CD8-positive, alpha-beta memory T cell (primary cell): Measurements from ENCODE around the gene TMPRSS9. TPM values are rescaled to one million over a fixed set of nuclear protein-coding genes. Genes with fewer than 3 reads are reported as not detected.

Experiments used
- CTCF ChIA-PET: fragments of 350-600 bp; sonication (Branson Sonifier 250); formaldehyde crosslinking; loops from one replicate; lab custom pipeline; 2021; ENCODE audit warnings: antibody characterized with exemption; lab: Charles Lee
- POLR2A ChIA-PET: fragments of 350-600 bp; sonication (Branson Sonifier 250); formaldehyde crosslinking; loops from one replicate; lab custom pipeline; 2021; ENCODE audit warnings: antibody characterized with exemption; lab: Charles Lee
- DNase-seq, 5 donors: peaks; one replicate each; pipeline versions ENCODE4 v3.0.0 to v3.0.0-alpha.2; 2020 to 2022; ENCODE audit warnings: mixed read lengths in 1 of 5
- H3K27ac ChIP-seq: one replicate; pipeline ENCODE4 v1.7.0; 2013; ENCODE audit warnings: low read depth, mild to moderate bottlenecking, low read length, moderate library complexity
- H3K27me3 ChIP-seq: 2 replicates; pipeline ENCODE4 v1.7.0; 2013; ENCODE audit warnings: low read length, mild to moderate bottlenecking; ENCODE audit not compliant: insufficient read depth, poor library complexity, severe bottlenecking
- H3K36me3 ChIP-seq: 2 replicates; pipeline ENCODE4 v1.7.0; 2013; ENCODE audit warnings: mild to moderate bottlenecking, low read length, moderate library complexity; ENCODE audit not compliant: insufficient read depth
- H3K4me1 ChIP-seq: 2 replicates; pipeline ENCODE4 v1.7.0; 2013; ENCODE audit warnings: mild to moderate bottlenecking, low read length, moderate library complexity; ENCODE audit not compliant: insufficient read depth
- H3K4me3 ChIP-seq: 2 replicates; pipeline ENCODE4 v1.7.0; 2013; ENCODE audit warnings: mild to moderate bottlenecking, low read length
- H3K9me3 ChIP-seq: 2 replicates; pipeline ENCODE4 v1.7.0; 2013; ENCODE audit warnings: mild to moderate bottlenecking, low read length
- H3K27ac Mint-ChIP-seq, 8 donors: one replicate each; pipeline ENCODE4 v1.8.0; 2020 to 2021; ENCODE audit warnings: mixed read lengths in 8 of 8, mild to moderate bottlenecking in 6 of 8, inconsistent platforms in 3 of 8, moderate library complexity in 3 of 8
- H3K27me3 Mint-ChIP-seq, 2 donors: one replicate each; pipeline ENCODE4 v1.8.0; 2020 to 2021; ENCODE audit warnings: mixed read lengths in 2 of 2, mild to moderate bottlenecking in 1 of 2, moderate library complexity in 1 of 2
- H3K36me3 Mint-ChIP-seq, 3 donors: one replicate each; pipeline ENCODE4 v1.8.0; 2020 to 2021; ENCODE audit warnings: mixed read lengths in 3 of 3, inconsistent platforms in 1 of 3, mild to moderate bottlenecking in 1 of 3
- H3K4me1 Mint-ChIP-seq, 3 donors: one replicate each; pipeline ENCODE4 v1.8.0; 2020 to 2021; ENCODE audit warnings: mixed read lengths in 3 of 3, inconsistent platforms in 1 of 3, mild to moderate bottlenecking in 1 of 3
- H3K4me3 Mint-ChIP-seq, 7 donors: one replicate each; pipeline ENCODE4 v1.8.0; 2020 to 2021; ENCODE audit warnings: mixed read lengths in 7 of 7, mild to moderate bottlenecking in 6 of 7, moderate library complexity in 4 of 7, inconsistent platforms in 2 of 7
- H3K9me3 Mint-ChIP-seq, 5 donors: one replicate each; pipeline ENCODE4 v1.8.0; 2020 to 2022; ENCODE audit warnings: mixed read lengths in 5 of 5, mild to moderate bottlenecking in 3 of 5, moderate library complexity in 2 of 5, inconsistent platforms in 1 of 5
- polyA plus RNA-seq: library from polyadenylated mRNA; unstranded; fragments of 300-500 nt; fragmentation: Illumina TruSeq; gene quantifications from one replicate; pipeline ENCODE4 v1.2.3, GENCODE V29; 2021
- total RNA-seq, 2 experiments: library from RNA; stranded (reverse); gene quantifications; one replicate each; pipeline ENCODE4 v1.2.3, GENCODE V29; 2021

Gene TMPRSS9
- total RNA-seq, result not detected
- polyA plus RNA-seq, result not detected

DNA sequence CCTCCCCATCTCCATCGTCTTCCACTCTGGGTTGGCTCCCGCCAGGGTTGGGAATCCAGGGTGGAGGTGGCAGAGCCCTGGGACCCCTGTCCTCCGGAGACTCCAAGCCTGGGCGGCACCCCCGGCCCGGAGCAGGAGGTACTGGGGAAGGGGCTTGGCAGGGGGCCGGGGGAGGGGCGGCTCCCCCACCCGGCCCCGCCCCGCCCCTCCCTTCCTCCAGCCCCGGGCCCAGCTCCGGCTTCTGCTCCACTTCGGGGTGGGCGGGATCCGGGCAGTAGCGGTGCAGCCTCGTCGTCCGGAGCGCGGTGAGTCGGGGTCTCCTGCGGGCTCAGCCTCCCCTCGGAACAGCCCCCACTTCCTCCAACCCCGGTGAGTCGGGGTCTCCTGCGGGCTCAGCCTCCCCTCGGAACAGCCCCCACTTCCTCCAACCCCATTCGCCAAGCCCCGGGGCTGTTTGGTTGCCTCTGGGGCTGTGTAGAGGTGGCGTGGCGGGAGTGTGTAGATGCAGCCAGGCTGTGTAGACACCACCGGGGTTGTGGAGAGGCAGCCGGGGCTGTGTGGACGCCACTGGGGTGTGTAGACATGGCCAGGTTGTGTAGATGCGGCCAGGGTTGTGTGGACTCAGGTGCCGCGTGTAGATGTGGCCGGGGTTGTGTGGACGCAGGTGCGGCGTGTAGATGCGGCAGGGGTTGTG is at the start of gene TMPRSS9:
TSS of gene TMPRSS9 (plus strand) at position 274 of the 694 bp plus-strand sequence. CDS start 29,521 bp downstream, outside the sequence.
- ChIA-PET CTCF (no interaction called here), POLR2A (no interaction called here)
- Mint-ChIP-seq H3K27me3 (peaks cover 12 to 17% of the 10 kb centered on the region in 2 donors), H3K36me3 (peaks cover 0 to 3% (median 0%) of the 10 kb centered on the region in 3 donors), H3K4me1 (peaks cover 0 to 3% (median 0%) of the 10 kb centered on the region in 3 donors), H3K4me3 (peak within 1 kb of the TSS in 1 of 7 donors; percentile 80), H3K27ac (peak within 1 kb of the TSS in 2 of 8 donors; percentile 27 to 47), H3K9me3 (no peaks in the 10 kb centered on the region)
- DNase-seq, result no peak
- H3K27me3 ChIP-seq, result peaks cover 11% of the 10 kb centered on the region
- no peaks in the 10 kb centered on the region for H3K9me3 ChIP-seq
- no peak within 1 kb of the TSS for H3K4me3 ChIP-seq
- no peaks in the 10 kb centered on the region for H3K4me1 ChIP-seq
- H3K27ac ChIP-seq, result no peak within 1 kb of the TSS
- H3K36me3 ChIP-seq, result no peaks in the 10 kb centered on the region

DNA sequence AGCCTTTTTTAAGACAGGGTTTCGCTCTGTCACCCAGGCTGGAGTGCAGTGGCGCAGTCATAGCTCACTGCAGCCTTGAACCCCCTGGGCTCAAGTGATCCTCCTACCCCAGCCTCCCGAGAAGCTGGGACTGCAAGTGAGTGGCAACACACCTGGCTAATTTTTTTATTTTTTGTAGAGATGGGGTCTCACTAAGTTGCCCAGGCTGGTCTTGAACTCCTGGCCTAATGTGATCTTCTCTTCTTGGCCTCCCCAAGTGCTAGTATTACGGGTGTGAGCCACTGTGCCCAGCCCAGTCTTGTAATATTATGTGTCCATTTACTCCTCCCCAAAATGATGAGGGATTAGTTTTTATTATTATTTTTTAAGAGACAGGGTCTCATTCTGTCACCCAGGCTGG is 49.0 kb upstream of the TMPRSS9 start:
- no peak overlapping the region for H3K4me3 ChIP-seq
- Mint-ChIP-seq H3K4me1 (peaks cover 2 to 3% (median 3%) of the 10 kb centered on the region in 3 donors), H3K27me3 (peaks cover 44 to 48% of the 10 kb centered on the region in 2 donors), H3K9me3 (peaks cover 4 to 18% (median 10%) of the 10 kb centered on the region in 5 donors), H3K4me3 (no peak overlapping the region), H3K27ac (no peak overlapping the region), H3K36me3 (peaks cover 0 to 13% (median 0%) of the 10 kb centered on the region in 3 donors)
- CTCF ChIA-PET, result interaction anchor here (1.6 kb wide), 1 partner anchor 36 kb away, joined by 5 read pairs; no protein-coding TSS in a partner anchor
- POLR2A ChIA-PET, result no interaction called here
- H3K9me3 ChIP-seq, result no peaks in the 10 kb centered on the region
- H3K27ac ChIP-seq, result no peak overlapping the region
- no peaks in the 10 kb centered on the region for H3K36me3 ChIP-seq
- DNase-seq, result no peak
- peaks cover 4% of the 10 kb centered on the region for H3K4me1 ChIP-seq
- H3K27me3 ChIP-seq, result peaks cover 20% of the 10 kb centered on the region

DNA sequence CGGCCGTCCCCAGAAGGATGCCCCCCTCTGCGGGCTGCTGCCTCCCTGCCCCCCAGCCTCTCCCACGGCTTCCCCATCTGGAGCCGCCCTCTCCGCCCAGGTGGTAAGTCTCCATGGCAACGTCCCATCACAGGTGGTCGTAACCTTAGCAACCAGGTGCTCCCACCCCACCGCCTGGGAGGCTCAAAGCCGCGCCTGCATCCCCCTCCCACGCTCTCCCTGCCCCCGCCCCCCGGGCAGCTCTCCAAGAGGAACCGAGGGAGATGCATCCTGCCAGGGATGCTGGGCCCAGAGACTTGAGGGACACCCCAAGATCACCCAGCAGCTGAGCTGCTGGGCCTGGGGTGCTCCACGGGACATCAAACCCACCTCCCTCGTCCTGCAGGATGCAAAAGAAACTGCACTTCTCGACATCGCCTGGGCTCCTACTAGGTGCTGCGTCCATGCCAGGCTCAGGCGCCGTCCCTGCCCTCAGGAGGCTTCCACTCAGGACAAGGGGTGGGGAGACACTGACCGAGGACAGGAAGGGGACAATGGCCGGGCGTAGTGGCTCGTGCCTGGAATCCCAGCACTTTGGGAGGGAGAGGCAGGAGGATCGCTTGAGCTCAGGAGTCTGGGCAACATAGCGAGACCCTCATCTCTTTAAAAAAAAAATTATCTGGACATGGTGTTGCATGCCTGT is 47.1 kb upstream of the TMPRSS9 start:
- ChIA-PET POLR2A (no interaction called here), CTCF (interaction anchor here (0.8 to 1.0 kb wide), 2 partner anchors 25 to 39 kb away, joined by 3 read pairs; no protein-coding TSS in a partner anchor)

DNA sequence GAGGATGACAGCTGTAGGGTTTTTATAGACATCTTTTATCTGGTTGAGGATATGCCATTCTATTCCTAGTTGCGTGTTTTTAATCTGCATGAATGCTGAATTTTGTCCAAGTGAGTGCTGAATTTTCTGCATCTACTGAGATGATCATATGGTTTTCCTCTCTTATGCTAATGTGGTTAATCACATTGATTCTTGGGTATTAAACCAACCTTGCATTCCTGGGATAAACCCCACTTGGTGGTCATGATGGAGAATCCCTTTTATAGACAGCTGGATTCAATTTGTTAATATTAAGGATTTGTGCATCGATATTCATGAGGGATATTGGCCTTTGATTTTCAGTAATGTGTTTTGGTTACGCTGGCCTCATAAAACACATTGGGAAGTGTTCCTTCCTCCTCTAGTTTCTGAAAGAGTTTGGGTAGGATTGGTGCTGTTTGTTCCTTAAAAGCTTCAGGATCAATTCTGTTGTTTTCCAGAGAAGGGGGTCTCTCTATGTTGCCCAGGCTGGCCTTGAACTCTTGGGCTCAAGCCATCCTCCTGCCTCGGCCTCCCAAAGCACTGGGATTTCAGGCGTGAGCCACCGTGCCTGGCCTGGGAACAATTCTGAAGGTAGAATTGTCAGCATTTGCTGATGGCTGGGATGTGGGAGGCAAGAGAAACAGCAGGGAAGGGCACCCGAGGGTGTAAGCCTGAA is 44.8 kb upstream of the TMPRSS9 start:
- peaks cover 4 to 18% (median 8%) of the 10 kb centered on the region in 5 donors for H3K9me3 Mint-ChIP-seq
- no peaks in the 10 kb centered on the region for H3K4me1 Mint-ChIP-seq
- DNase-seq, result no peak
- POLR2A ChIA-PET, result no interaction called here
- no peak overlapping the region for H3K27ac ChIP-seq
- CTCF ChIA-PET, result interaction anchor here (1.0 to 2.6 kb wide), 13 partner anchors 11 to 160 kb away, joined by 3 to 9 read pairs (median 4); partner anchors contain the start of gene PLEKHJ1
- H3K4me3 Mint-ChIP-seq, result no peak overlapping the region
- H3K36me3 ChIP-seq, result no peaks in the 10 kb centered on the region
- peaks cover 0 to 13% (median 0%) of the 10 kb centered on the region in 3 donors for H3K36me3 Mint-ChIP-seq
- H3K4me3 ChIP-seq, result no peak overlapping the region
- H3K27ac Mint-ChIP-seq, result no peak overlapping the region
- no peaks in the 10 kb centered on the region for H3K4me1 ChIP-seq
- H3K9me3 ChIP-seq, result no peaks in the 10 kb centered on the region
- peaks cover 18 to 24% of the 10 kb centered on the region in 2 donors for H3K27me3 Mint-ChIP-seq
- H3K27me3 ChIP-seq, result no peaks in the 10 kb centered on the region

More for the DNA sequence above, 47.1 kb upstream of the TMPRSS9 start:
- H3K4me1 ChIP-seq, result peaks cover 4% of the 10 kb centered on the region
- H3K36me3 ChIP-seq, result no peaks in the 10 kb centered on the region
- Mint-ChIP-seq H3K9me3 (peaks cover 4 to 18% (median 10%) of the 10 kb centered on the region in 5 donors), H3K4me1 (peaks cover 2 to 3% (median 3%) of the 10 kb centered on the region in 3 donors), H3K4me3 (no peak overlapping the region), H3K36me3 (peaks cover 0 to 13% (median 0%) of the 10 kb centered on the region in 3 donors), H3K27ac (peak overlapping the region in 1 of 8 donors; percentile 50), H3K27me3 (peaks cover 37 to 39% of the 10 kb centered on the region in 2 donors)
- peaks cover 11% of the 10 kb centered on the region for H3K27me3 ChIP-seq
- no peak overlapping the region for H3K27ac ChIP-seq
- H3K9me3 ChIP-seq, result no peaks in the 10 kb centered on the region
- no peak overlapping the region for H3K4me3 ChIP-seq
- DNase-seq, result no peak

DNA sequence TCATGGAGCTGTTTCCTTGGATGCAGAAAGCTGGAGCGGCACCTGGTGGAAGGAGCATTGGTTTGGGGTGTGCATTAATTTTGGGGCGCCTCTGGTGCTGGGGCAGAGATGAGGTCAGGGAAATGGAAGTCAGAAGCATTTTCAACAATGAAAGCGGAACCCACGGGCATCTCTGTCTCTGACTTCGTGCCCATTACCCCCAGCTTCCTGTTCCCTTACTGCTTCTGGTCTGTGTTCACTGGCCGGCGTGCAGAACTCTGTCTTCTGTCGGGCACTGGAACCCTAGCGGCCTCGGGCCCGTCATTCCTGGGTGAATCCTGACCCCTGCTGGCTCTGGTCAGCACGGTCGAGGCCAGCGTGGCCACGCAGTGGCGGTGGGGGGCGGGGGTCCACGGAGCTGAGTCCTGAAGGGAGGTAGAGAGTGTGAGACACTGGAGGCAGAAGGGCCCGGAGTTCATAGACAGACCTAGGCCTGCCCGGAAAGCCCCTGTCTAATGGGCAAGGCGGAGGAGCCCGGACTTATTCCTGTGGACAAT is 44.2 kb upstream of the TMPRSS9 start:
- Mint-ChIP-seq H3K4me1 (no peaks in the 10 kb centered on the region), H3K36me3 (peaks cover 0 to 13% (median 3%) of the 10 kb centered on the region in 3 donors), H3K4me3 (peak overlapping the region in 1 of 7 donors; percentile 72), H3K27ac (no peak overlapping the region), H3K27me3 (peaks cover 18 to 23% of the 10 kb centered on the region in 2 donors), H3K9me3 (peaks cover 4 to 18% (median 8%) of the 10 kb centered on the region in 5 donors)
- Histone ChIP-seq H3K4me3 (no peak overlapping the region), H3K36me3 (peaks cover under 1% of the 10 kb centered on the region), H3K27ac (no peak overlapping the region), H3K27me3 (no peaks in the 10 kb centered on the region), H3K4me1 (no peaks in the 10 kb centered on the region), H3K9me3 (no peaks in the 10 kb centered on the region)
- peak in 1 of 5 donors; percentile 48 for DNase-seq
- ChIA-PET CTCF (interaction anchor here (1.0 to 2.6 kb wide), 12 partner anchors 14 to 161 kb away, joined by 3 to 9 read pairs (median 4); partner anchors contain the start of gene PLEKHJ1), POLR2A (interaction anchor here (0.9 kb wide), 1 partner anchor 80 kb away, joined by 3 read pairs; the partner anchor contains the start of gene PLEKHJ1)

DNA sequence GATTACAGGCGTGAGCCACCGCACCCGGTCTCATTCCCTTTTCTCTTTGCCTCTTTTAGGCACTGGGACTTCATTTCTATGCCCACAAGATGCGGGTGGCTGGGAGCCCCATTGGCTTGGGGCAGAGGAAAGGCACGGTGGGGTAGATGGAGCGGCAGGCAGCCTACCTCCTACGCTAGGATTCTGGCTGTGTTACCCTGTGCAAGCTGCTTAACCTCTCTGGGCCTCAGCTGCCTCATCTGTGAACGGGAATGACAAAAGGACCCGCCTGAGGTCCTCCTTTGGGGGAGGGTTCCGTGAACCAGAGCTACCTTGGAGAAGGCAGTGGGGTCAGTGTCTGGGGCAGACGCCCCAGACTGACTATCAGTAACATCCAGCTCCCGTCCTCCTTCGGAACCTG is 42.8 kb upstream of the TMPRSS9 start:
- ChIA-PET CTCF (interaction anchor here (0.5 to 1.7 kb wide), 2 partner anchors 15 to 384 kb away, joined by 3 read pairs; no protein-coding TSS in a partner anchor), POLR2A (no interaction called here)
- peaks cover 18 to 23% of the 10 kb centered on the region in 2 donors for H3K27me3 Mint-ChIP-seq

DNA sequence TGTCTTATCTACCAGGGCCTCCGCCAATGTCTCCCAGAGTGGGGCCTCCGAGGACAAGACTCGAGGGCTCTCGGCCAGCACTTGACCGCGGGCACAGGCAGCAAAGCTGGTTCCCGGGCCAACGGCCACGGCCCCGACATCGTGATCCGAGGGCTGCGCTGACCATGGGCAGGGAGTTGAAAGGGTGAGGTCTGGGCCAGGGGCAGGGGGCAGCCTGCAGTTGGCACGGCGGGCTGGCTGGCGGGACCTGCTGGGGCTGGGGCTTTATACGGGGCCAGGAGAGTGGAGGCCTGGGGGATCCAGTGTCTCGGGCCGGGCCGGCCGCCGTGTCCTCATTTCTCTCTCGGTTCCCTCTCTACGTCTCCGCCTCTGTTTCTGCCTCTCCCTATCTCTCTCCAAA is 42.3 kb upstream of the TMPRSS9 start:
- CTCF ChIA-PET, result no interaction called here
- Mint-ChIP-seq H3K36me3 (peaks cover 0 to 13% (median 12%) of the 10 kb centered on the region in 3 donors), H3K4me1 (no peaks in the 10 kb centered on the region), H3K9me3 (peaks cover 4 to 18% (median 8%) of the 10 kb centered on the region in 5 donors), H3K27ac (no peak overlapping the region), H3K27me3 (peaks cover 15 to 23% of the 10 kb centered on the region in 2 donors), H3K4me3 (no peak overlapping the region)
- Histone ChIP-seq H3K4me1 (no peaks in the 10 kb centered on the region), H3K36me3 (peaks cover 4% of the 10 kb centered on the region), H3K27ac (no peak overlapping the region), H3K4me3 (no peak overlapping the region), H3K9me3 (no peaks in the 10 kb centered on the region), H3K27me3 (no peaks in the 10 kb centered on the region)
- DNase-seq, result no peak
- POLR2A ChIA-PET, result interaction anchor here (1.4 kb wide), 1 partner anchor 46 kb away, joined by 3 read pairs; no protein-coding TSS in a partner anchor

More for the DNA sequence above, 42.8 kb upstream of the TMPRSS9 start:
- H3K4me3 Mint-ChIP-seq, result peak overlapping the region in 1 of 7 donors; percentile 13
- Histone ChIP-seq H3K36me3 (peaks cover 4% of the 10 kb centered on the region), H3K4me1 (no peaks in the 10 kb centered on the region), H3K27me3 (no peaks in the 10 kb centered on the region), H3K4me3 (no peak overlapping the region), H3K9me3 (no peaks in the 10 kb centered on the region), H3K27ac (no peak overlapping the region)
- H3K4me1 Mint-ChIP-seq, result no peaks in the 10 kb centered on the region
- peaks cover 0 to 13% (median 8%) of the 10 kb centered on the region in 3 donors for H3K36me3 Mint-ChIP-seq
- peaks cover 4 to 18% (median 8%) of the 10 kb centered on the region in 5 donors for H3K9me3 Mint-ChIP-seq
- H3K27ac Mint-ChIP-seq, result peak overlapping the region in 1 of 8 donors; percentile 95
- no peak for DNase-seq
